Amniotic epithelial cell (primary cell): ENCODE results near the gene CDYL.
"Not testable (repeated sequence)": the region's sequence is repeated elsewhere in the genome, so short reads cannot be mapped to it uniquely, and the experiment has no call there.

Source experiments
- DNase-seq: peaks from one replicate; pipeline ENCODE4 v3.0.0-alpha.2; 2010; ENCODE audit warnings: low read depth

The CDYL gene

GRCh38 chr6:4804095-4804494, 27.9 kb downstream of the CDYL start:
- peak; percentile 92 for DNase-seq

GRCh38 chr6:4805553-4806336, 29.5 kb downstream of the CDYL start:
- peak; percentile 44 for DNase-seq

GRCh38 chr6:4806337-4806725, 30.1 kb downstream of the CDYL start:
- no peak for DNase-seq

GRCh38 chr6:4806791-4807190, 30.6 kb downstream of the CDYL start:
- DNase-seq, result no peak

GRCh38 chr6:4808396-4808795, 32.2 kb downstream of the CDYL start:
- DNase-seq, result no peak

- peak; percentile 51 for DNase-seq
Observed at GRCh38 chr6:4809999-4810918, 34.1 kb downstream of the CDYL start.

- no peak for DNase-seq
Observed at GRCh38 chr6:4812068-4812467, 35.9 kb downstream of the CDYL start.

GRCh38 chr6:4813055-4813454, 36.9 kb downstream of the CDYL start:
- DNase-seq, result no peak

GRCh38 chr6:4814212-4814611, 38.0 kb downstream of the CDYL start:
- DNase-seq, result no peak

GRCh38 chr6:4814987-4815386, 38.8 kb downstream of the CDYL start:
- DNase-seq, result no peak

- DNase-seq, result no peak
Observed at GRCh38 chr6:4815584-4815983, 39.4 kb downstream of the CDYL start.

GRCh38 chr6:4816904-4817303, 40.7 kb downstream of the CDYL start:
- DNase-seq, result no peak

- no peak for DNase-seq
Observed at GRCh38 chr6:4817551-4817950, 41.3 kb downstream of the CDYL start.

GRCh38 chr6:4818272-4818938, 42.2 kb downstream of the CDYL start:
- no peak for DNase-seq

GRCh38 chr6:4819706-4820283, 43.6 kb downstream of the CDYL start:
- DNase-seq, result peak; percentile 50

GRCh38 chr6:4820704-4821276, 44.6 kb downstream of the CDYL start:
- DNase-seq, result peak; percentile 74

- DNase-seq, result no peak
Observed at GRCh38 chr6:4822476-4822875, 46.3 kb downstream of the CDYL start.

- no peak for DNase-seq
Observed at GRCh38 chr6:4828187-4828698, 52.0 kb downstream of the CDYL start.

- no peak for DNase-seq
Observed at GRCh38 chr6:4829089-4829488, 52.9 kb downstream of the CDYL start.

GRCh38 chr6:4835540-4835939, 59.3 kb downstream of the CDYL start:
- not testable (repeated sequence) for DNase-seq

- DNase-seq, result no peak
Observed at GRCh38 chr6:4840169-4840568, 64.0 kb downstream of the CDYL start.

GRCh38 chr6:4844108-4844507, 67.9 kb downstream of the CDYL start:
- DNase-seq, result no peak
